GM19438 (cell line): ENCODE data around the gene ARV1.
A peak's percentile ranks its signal among the peaks of the same experiment; 100 is the strongest.
"Not testable (repeated sequence)": the region's sequence is repeated elsewhere in the genome, so short reads cannot be mapped to it uniquely, and the experiment has no call there.

Source experiments
- ATAC-seq: cut with Tn5 transposase; IDR thresholded peaks from one replicate; pipeline ENCODE4 v1.9.1; 2021; ENCODE audit warnings: low read depth; ENCODE audit not compliant: unreplicated experiment

ARV1 gene

GRCh38 chr1:231016234-231016633, 37.3 kb downstream of the ARV1 start:
- no peak for ATAC-seq

DNA sequence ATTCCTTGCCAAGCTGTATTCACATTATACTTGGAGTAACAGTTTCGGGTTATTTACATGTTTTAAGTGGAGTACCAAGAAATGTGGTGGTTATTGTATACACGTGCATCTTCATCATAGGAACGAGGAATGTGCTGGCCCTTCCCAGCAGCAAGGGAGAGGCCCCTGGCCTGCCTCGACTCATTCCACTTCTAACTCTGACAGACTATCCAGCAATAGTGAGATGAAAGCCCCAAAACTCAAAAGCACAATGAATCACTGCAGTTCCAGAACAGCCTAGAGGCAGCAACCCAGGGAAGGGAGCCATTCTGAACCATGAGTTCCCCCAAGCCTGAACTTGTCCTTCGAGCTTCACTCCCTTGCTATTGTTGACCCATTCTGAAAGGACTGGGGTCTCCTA, 38.1 kb downstream of the ARV1 start:
- no peak for ATAC-seq

DNA sequence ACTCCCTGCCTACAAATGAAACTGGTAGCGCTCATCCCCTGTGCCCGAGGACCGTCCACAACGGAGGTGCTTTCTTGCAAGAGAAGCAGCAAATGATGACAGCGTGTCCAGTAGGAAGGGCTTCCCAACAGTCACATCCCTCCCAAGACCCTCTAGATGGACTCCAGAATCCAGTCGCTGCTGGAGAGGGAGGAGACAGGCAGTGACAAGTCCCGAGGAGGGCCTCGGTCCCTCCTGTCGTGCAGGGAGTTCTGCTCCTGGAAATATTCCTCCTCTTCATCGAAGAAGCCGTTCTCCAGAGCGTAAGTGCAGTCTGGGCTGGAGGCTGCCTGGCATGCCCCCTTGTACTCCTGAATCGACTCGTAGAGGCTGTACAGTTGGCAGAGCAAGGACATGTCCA, 40.8 kb downstream of the ARV1 start:
- no peak for ATAC-seq

- ATAC-seq = no peak
These were observed 41.3 kb downstream of the ARV1 start for GRCh38 chr1:231020139-231020601.

- no peak for ATAC-seq
These were observed 41.9 kb downstream of the ARV1 start for GRCh38 chr1:231020816-231021215.

- no peak for ATAC-seq
These were observed 42.7 kb downstream of the ARV1 start for GRCh38 chr1:231021540-231022031.

GRCh38 chr1:231022543-231022942, 43.6 kb downstream of the ARV1 start:
- not testable (repeated sequence) for ATAC-seq

- ATAC-seq = no peak
These were observed 44.3 kb downstream of the ARV1 start for GRCh38 chr1:231023150-231023549.

GRCh38 chr1:231026576-231026975, 47.7 kb downstream of the ARV1 start:
- no peak for ATAC-seq

DNA sequence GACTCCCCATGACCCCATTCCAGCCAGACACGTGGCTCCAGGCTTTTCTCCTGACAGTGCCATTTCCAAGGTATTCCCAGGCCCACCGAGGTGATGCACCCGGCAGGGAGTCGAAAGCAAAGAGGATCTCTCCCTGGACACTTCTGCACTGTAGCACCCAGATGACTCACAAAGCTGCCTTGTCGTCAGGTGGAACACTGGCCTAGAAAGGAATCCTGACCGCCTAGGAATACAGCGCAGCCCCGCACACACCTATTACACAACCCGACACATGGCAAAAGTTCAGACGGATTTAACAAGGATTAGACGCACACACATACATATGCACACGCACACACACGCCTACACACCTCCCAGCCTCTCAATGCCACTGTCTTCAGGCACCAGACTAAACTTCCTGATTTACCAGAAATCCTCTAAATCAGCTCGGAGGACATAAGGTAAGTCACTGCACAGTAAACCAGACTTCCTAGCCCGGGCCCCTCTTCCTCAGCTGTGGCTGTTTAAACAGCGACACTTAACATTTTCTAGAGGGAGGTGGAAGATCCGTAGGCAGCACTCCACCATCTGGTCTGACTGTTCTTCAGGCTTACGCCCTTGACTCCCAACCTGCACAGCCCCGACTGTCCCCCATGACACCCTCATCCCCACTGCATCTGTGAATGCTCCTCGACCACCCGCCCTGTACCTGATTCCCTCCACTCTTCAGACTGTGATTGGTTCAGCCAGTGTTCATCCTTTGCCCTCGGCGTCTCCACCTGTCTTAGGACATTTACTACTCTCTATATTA, 48.4 kb downstream of the ARV1 start:
- ATAC-seq = no peak

GRCh38 chr1:231027971-231028370, 49.1 kb downstream of the ARV1 start:
- no peak for ATAC-seq

GRCh38 chr1:231028682-231029081, 49.8 kb downstream of the ARV1 start:
- ATAC-seq = no peak

GRCh38 chr1:231029247-231029646, 50.4 kb downstream of the ARV1 start:
- not testable (repeated sequence) for ATAC-seq

DNA sequence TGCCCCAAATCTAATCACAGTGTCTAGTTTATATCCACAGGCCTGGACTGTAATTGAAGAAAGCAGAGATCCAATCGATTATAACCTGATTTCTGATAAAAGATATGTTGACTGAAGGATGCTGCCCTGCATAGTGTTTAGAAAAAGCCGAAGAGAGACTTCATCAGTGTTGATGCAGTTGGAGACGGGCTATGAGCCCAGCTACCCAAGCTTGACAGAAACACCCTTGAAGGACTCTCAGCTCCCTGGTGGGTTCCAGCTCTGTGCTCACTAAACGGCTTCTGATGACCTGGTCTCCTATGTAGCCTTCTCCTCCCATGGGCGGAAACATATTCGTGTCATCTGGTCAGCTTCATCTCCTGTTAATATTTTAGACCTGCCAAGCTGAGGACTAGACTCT, 50.9 kb downstream of the ARV1 start:
- ATAC-seq = no peak

DNA sequence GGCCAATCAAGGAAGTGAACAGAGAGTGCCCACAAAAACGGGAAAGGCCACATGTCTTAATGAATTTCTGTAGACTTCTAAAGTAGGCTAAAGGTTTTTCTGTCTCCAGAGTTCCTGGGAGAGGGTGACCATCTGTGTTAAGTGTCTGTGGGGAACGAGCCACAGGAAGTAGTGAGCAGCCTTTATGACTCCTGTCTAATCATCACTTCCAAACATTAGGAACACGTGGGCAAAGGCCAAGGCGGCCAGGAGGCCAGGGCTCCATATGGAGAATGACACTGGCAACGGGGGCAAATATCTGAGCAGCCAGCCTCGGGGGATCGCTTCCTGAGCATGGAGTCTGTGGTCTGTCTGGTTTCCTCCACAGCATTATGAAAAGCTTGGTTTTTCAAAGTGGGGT, 54.1 kb downstream of the ARV1 start:
- ATAC-seq = no peak

- no peak for ATAC-seq
These were observed 56.9 kb downstream of the ARV1 start for GRCh38 chr1:231035799-231036198.

DNA sequence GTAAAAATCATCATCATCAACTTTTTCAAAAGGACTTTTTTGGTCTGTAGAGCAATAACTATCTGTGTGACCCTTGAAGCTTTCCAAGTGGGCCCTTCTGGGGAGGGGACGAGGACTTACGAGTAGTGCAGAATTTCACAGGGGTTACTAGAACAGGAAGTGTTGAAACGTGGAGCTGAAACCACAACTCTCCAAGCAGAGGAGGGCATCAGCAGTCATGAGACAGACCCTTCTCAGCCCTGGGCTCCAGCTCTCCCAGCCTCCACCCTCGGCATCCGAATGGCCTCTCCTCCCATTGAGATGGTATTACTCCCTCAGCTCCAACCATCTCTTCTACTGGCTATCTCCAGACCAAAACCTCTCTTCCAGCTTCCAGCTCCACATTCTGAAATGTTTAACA, 57.5 kb downstream of the ARV1 start:
- ATAC-seq = no peak

GRCh38 chr1:231037585-231038517, 59.0 kb downstream of the ARV1 start:
- ATAC-seq = no peak

- ATAC-seq = peak; percentile 46
These were observed 60.5 kb downstream of the ARV1 start for GRCh38 chr1:231039161-231040018.

- peak; percentile 82 for ATAC-seq
These were observed 61.3 kb downstream of the ARV1 start, which contains the start of gene FAM89A for GRCh38 chr1:231040019-231040799. Gene FAM89A (minus strand): TSS chr1:231040254. CDS start chr1:231040211, 43 bp downstream.
